ENCODE data around the gene TET3. TPM values are rescaled to one million over a fixed set of nuclear protein-coding genes. Genes with fewer than 3 reads are reported as not detected.

Gene TET3
- polyA plus RNA-seq, 1 of the 3 experiments (the other 2 are of a cell fraction) = 1.6 TPM

DNA sequence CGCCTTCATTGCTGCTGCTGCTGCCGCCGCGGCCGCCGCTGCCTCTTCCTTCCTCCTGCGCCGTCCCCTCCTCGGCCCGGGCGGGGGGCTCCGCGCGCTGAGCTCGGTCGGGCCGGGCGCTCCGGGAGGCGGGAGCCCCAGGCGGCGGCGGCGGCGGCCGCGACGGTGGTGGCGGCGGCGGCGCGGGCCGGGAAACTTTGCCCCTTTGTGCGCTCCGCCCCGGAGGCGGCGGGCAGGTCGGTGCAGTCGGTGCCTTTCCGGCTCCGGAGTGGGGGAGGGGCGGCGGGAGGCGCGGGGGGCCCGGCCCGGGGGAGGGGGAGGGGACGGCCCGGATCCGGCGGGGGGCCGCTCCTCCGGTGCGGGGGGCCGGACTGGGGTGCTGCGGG, 205 bp downstream of the TET3 start:
- no peak overlapping the region for H3K9ac ChIP-seq
- ChIA-PET CTCF (interaction anchor here (0.6 kb wide), 1 partner anchor 46 kb away, joined by 3 read pairs; no protein-coding TSS in a partner anchor), POLR2A (no interaction called here)
- no peaks in the 10 kb centered on the region for H3K9me2 ChIP-seq
- no peaks in the 10 kb centered on the region for H3K27me3 ChIP-seq (ENCODE audit: insufficient read depth)
- H3K27ac ChIP-seq (ENCODE audit: low read depth in 2 of 2, low read length in 1 of 2) = peak overlapping the region in 1 of 2 experiments; percentile 91; a peak in 2 of 4 replicates
- no peak overlapping the region for H2AFZ ChIP-seq (ENCODE audit: low read depth)
- peaks cover 14% of the 10 kb centered on the region for H3F3A ChIP-seq (replicated peaks; ENCODE audit: insufficient read depth)
- peaks cover 28% of the 10 kb centered on the region; the same call in 1 of the 2 replicates for H3K79me2 ChIP-seq (ENCODE audit: insufficient read depth)
- peak overlapping the region; percentile 91; the same call in 1 of the 2 replicates for H3K4me2 ChIP-seq
- peaks cover 0 to 3% of the 10 kb centered on the region in 2 experiments for H3K36me3 ChIP-seq (replicated peaks in 1 of 2; ENCODE audit: control insufficient read depth in 1 of 2, insufficient read depth in 2 of 2, low read length in 1 of 2)
- DNase-seq = no peak
- peaks cover 11% of the 10 kb centered on the region; the same call in 1 of the 2 replicates for H4K20me1 ChIP-seq (ENCODE audit: insufficient read depth)
- peak overlapping the region in 1 of 2 experiments; percentile 66; a peak in 2 of 4 replicates for H3K4me3 ChIP-seq (ENCODE audit: low read depth in 2 of 2, low read length in 1 of 2)
- TF ChIP-seq RFX5 (IDR thresholded peaks at IDR 0.05; ENCODE audit: low read length) = no peak
- TF ChIP-seq GABPA (IDR thresholded peaks at IDR 0.05; ENCODE audit: low read depth) = peak; percentile 38; the same call in 1 of the 2 replicates
- TF ChIP-seq TEAD4 (IDR thresholded peaks at IDR 0.05; ENCODE audit: borderline replicate concordance, insufficient read depth) = no peak
- no peak for TF ChIP-seq TCF12 (IDR thresholded peaks at IDR 0.05)
- TF ChIP-seq FOSL2 (IDR thresholded peaks at IDR 0.05; ENCODE audit: borderline replicate concordance, low read depth) = no peak
- TF ChIP-seq TAF1 (IDR thresholded peaks at IDR 0.05; ENCODE audit: borderline replicate concordance, low read depth, low read length) = no peak
- TF ChIP-seq RAD21 (IDR thresholded peaks at IDR 0.05; ENCODE audit: low read length) = no peak
- TF ChIP-seq SIN3A (IDR thresholded peaks at IDR 0.05; ENCODE audit: borderline replicate concordance, low read depth, low read length) = no peak
- no peaks in the 10 kb centered on the region for H3K9me3 ChIP-seq
- peaks cover 6 to 61% of the 10 kb centered on the region in 2 experiments; a peak in 3 of 4 replicates for H3K4me1 ChIP-seq (ENCODE audit: control insufficient read depth in 1 of 2, insufficient read depth in 2 of 2, low read depth in 1 of 2, low read length in 1 of 2)
- 4% methylated on average over 5 of the region's 58 CpGs for WGBS (ENCODE audit: low lambda C conversion rate)

DNA sequence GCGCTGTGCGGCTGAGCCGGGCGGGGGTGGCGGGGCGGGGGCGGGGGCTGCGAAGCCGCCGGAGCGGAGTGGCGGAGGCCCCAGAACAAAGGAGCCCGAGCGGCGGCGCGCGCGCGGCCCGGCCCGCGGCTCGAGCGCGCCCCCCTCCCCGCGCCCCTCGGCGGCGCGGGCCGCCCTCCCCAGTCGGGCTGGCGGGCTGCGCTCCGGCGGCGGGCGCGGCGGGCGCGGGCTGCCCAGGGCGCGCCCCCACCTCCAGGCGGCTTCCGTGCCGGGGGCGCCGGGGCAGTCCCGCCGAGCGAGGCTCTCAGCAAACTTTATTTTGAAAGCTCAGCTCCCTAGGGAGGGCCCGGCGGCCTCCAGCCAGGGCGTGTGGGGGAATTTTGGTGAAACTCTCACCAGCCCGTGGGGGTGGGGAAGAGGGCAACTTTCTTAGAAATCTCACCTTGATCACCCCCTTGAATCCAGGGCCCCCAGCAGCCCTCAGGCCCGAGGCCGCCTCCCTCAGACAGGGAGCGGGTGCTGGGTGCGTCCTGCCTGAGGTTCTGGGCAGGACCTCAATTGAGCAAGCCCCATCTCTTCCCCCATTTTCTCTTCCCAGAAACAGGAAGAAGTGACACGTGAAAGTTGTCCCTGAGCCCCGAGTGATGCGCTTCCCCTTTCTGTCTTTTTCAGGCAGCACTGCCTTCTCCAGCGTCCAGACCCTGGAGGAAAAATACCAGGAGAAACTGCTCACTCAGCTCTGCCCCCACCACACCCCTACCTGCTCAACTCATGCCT, 786 bp downstream of the TET3 start:
- peaks cover 34% of the 10 kb centered on the region; the same call in 1 of the 2 replicates for H3K79me2 ChIP-seq (ENCODE audit: insufficient read depth)
- H3K4me1 ChIP-seq (ENCODE audit: control insufficient read depth in 1 of 2, insufficient read depth in 2 of 2, low read depth in 1 of 2, low read length in 1 of 2) = peaks cover 6 to 60% of the 10 kb centered on the region in 2 experiments; a peak in 3 of 4 replicates
- no peaks in the 10 kb centered on the region for H3K9me3 ChIP-seq
- DNase-seq = peak; percentile 90
- CTCF ChIA-PET = interaction anchor here (0.6 to 1.5 kb wide), 2 partner anchors 47 to 161 kb away, joined by 3 to 7 read pairs; no protein-coding TSS in a partner anchor
- peaks cover 3 to 5% of the 10 kb centered on the region in 2 experiments for H3K36me3 ChIP-seq (replicated peaks in 1 of 2; ENCODE audit: control insufficient read depth in 1 of 2, insufficient read depth in 2 of 2, low read length in 1 of 2)
- no peaks in the 10 kb centered on the region for H3K9me2 ChIP-seq
- 12% methylated on average over 29 of the region's 66 CpGs for WGBS (ENCODE audit: low lambda C conversion rate)
- H3K27ac ChIP-seq (ENCODE audit: low read depth in 2 of 2, low read length in 1 of 2) = peak overlapping the region in 1 of 2 experiments; percentile 91; a peak in 2 of 4 replicates
- H4K20me1 ChIP-seq (ENCODE audit: insufficient read depth) = peaks cover 11% of the 10 kb centered on the region; the same call in 1 of the 2 replicates
- H3K4me2 ChIP-seq = peak overlapping the region; percentile 88
- H2AFZ ChIP-seq (ENCODE audit: low read depth) = peak overlapping the region; percentile 82
- H3K27me3 ChIP-seq (ENCODE audit: insufficient read depth) = no peaks in the 10 kb centered on the region
- H3K4me3 ChIP-seq (ENCODE audit: low read depth in 2 of 2, low read length in 1 of 2) = peak overlapping the region; percentile 66 to 69
- H3F3A ChIP-seq (replicated peaks; ENCODE audit: insufficient read depth) = peaks cover 13% of the 10 kb centered on the region
- POLR2A ChIA-PET = interaction anchor here (0.6 to 1.7 kb wide), 2 partner anchors 15 to 17 kb away, joined by 3 to 5 read pairs; no protein-coding TSS in a partner anchor
- TF ChIP-seq MXI1 (IDR thresholded peaks at IDR 0.05; ENCODE audit: low read depth, low read length) = no peak
- TF ChIP-seq TAF1 (IDR thresholded peaks at IDR 0.05; ENCODE audit: borderline replicate concordance, low read depth, low read length) = peak; percentile 24; the same call in 1 of the 2 replicates
- no peak for TF ChIP-seq FOSL2 (IDR thresholded peaks at IDR 0.05; ENCODE audit: borderline replicate concordance, low read depth)
- H3K9ac ChIP-seq = peak overlapping the region; percentile 76; the same call in 1 of the 2 replicates
